Mucosa of gallbladder (tissue), 1 donor: ENCODE results near the gene HSF4. TPM values are rescaled to one million over a fixed set of nuclear protein-coding genes. Genes with fewer than 3 reads are reported as not detected.

Experiments
- DNase-seq: peaks from one replicate; pipeline ENCODE4 v3.0.0-alpha.2; 2020; ENCODE audit warnings: low spot score
- total RNA-seq: library from RNA; stranded (reverse); gene quantifications from one replicate; pipeline ENCODE4 v1.2.1, GENCODE V29; 2021
- donor health status: DM: no; HTN: no; CAD: no.

The HSF4 gene
- total RNA-seq, 1 donor from 2014 or later, result 51.3 TPM

- no peak for DNase-seq
Measured at GRCh38 chr16:67166598-67167168, 2.1 kb downstream of the HSF4 start.

- no peak for DNase-seq
Measured at GRCh38 chr16:67167588-67167987, 3.0 kb downstream of the HSF4 start.

GRCh38 chr16:67169011-67169451 lies 4.5 kb downstream of the HSF4 start:
- no peak for DNase-seq

GRCh38 chr16:67169642-67170167 lies 5.2 kb downstream of the HSF4 start:
- DNase-seq, result no peak

- peak; percentile 74 for DNase-seq
Measured at GRCh38 chr16:67170168-67170948, 5.8 kb downstream of the HSF4 start, which contains the start of gene NOL3. Gene NOL3, plus strand, starts transcription at chr16:67170538.

GRCh38 chr16:67170949-67171649 lies 6.6 kb downstream of the HSF4 start:
- DNase-seq, result no peak

GRCh38 chr16:67173323-67173722 lies 8.8 kb downstream of the HSF4 start:
- DNase-seq, result no peak

GRCh38 chr16:67173808-67174705 lies 9.5 kb downstream of the HSF4 start:
- peak; percentile 93 for DNase-seq

- no peak for DNase-seq
Measured at GRCh38 chr16:67174706-67175231, 10.2 kb downstream of the HSF4 start.

- DNase-seq, result no peak
Measured at GRCh38 chr16:67176662-67177061, 12.1 kb downstream of the HSF4 start.

GRCh38 chr16:67177743-67178699 lies 13.5 kb downstream of the HSF4 start:
- DNase-seq, result peak; percentile 81

- no peak for DNase-seq
Measured at GRCh38 chr16:67179421-67180080, 15.0 kb downstream of the HSF4 start.

- DNase-seq, result no peak
Measured at GRCh38 chr16:67180166-67180565, 15.6 kb downstream of the HSF4 start.

- DNase-seq, result no peak
Measured at GRCh38 chr16:67181346-67181745, 16.8 kb downstream of the HSF4 start.

GRCh38 chr16:67182288-67182687 lies 17.7 kb downstream of the HSF4 start:
- no peak for DNase-seq

- DNase-seq, result no peak
Measured at GRCh38 chr16:67183284-67183626, 18.7 kb downstream of the HSF4 start.

- peak; percentile 94 for DNase-seq
Measured at GRCh38 chr16:67183627-67184452, 19.3 kb downstream of the HSF4 start, which contains the start of gene MATCAP1. Gene MATCAP1, minus strand, starts transcription at chr16:67183963. Its CDS starts 3,353 bp downstream, at chr16:67180610.

GRCh38 chr16:67184453-67184994 lies 20.0 kb downstream of the HSF4 start:
- DNase-seq, result no peak
